Esophagus squamous epithelium (tissue), 5 donors: ENCODE results near the gene PAOX. TPM values are rescaled to one million over a fixed set of nuclear protein-coding genes. Genes with fewer than 3 reads are reported as not detected.

ENCODE experiments used
- DNase-seq: peaks from one replicate; lab custom pipeline; 2025; lab: John Stamatoyannopoulos, UW
- H3K27ac ChIP-seq, 4 donors: fragments of 200-600 bp; sonication (generic); one replicate each; pipeline ENCODE4 v1.5.1; 2016 to 2019; ENCODE audit warnings: mild to moderate bottlenecking in 1 of 4
- H3K27me3 ChIP-seq, 4 donors: fragments of 200-600 bp; sonication (generic); 1 replicate in 3 of 4; 2 replicates in 1 of 4; pipeline versions ENCODE4 v1.5.1 to v1.6.0; 2017 to 2021; ENCODE audit warnings: antibody characterized with exemption in 1 of 4
- H3K36me3 ChIP-seq, 3 donors: fragments of 200-600 bp; sonication (generic); one replicate each; pipeline ENCODE4 v1.5.1; 2016 to 2019
- H3K4me1 ChIP-seq, 3 donors: fragments of 200-600 bp; sonication (generic); one replicate each; pipeline ENCODE4 v1.5.1; 2017 to 2019
- H3K4me3 ChIP-seq, 4 donors: fragments of 200-600 bp; sonication (generic); 1 replicate in 3 of 4; 2 replicates in 1 of 4; pipeline ENCODE4 v1.5.1; 2016 to 2019; ENCODE audit warnings: mild to moderate bottlenecking in 2 of 4, moderate library complexity in 1 of 4
- H3K9me3 ChIP-seq, 3 donors: fragments of 200-600 bp; sonication (generic); one replicate each; pipeline ENCODE4 v1.5.1; 2016 to 2019
- POLR2A ChIP-seq, 4 donors: fragments of 450-650 bp; IDR thresholded peaks; one replicate each; pipeline ENCODE4 v1.6.1; 2017; ENCODE audit warnings: antibody characterized with exemption in 4 of 4, mild to moderate bottlenecking in 4 of 4, moderate library complexity in 3 of 4
- WGBS, 2 donors: methylation state at CpG; one replicate each; pipeline ENCODE4 v1.1.5; 2018; 5-methylcytosine and 5-hydroxymethylcytosine counted together
- intact Hi-C: fragments of 100-400 bp; cut with DNase I; formaldehyde crosslinking; loops from one replicate; pipeline ENCODE4 v1.15.0; 2022
- total RNA-seq, 4 donors: library from RNA; depleted of rRNA; stranded (reverse); fragments of >200 nt; gene quantifications; one replicate each; pipeline ENCODE4 v1.1.0, GENCODE V29; 2016
- TF ChIP-seq, protein P1 (sequence below), 6 experiments: fragments of 450-650 bp in 4 of 6; fragments of 200-600 bp in 2 of 6; sonication (generic) in 2 of 6; IDR thresholded peaks; one replicate each; pipeline ENCODE4 v1.5.1; 2016 to 2019; ENCODE audit warnings: antibody characterized with exemption in 6 of 6, mild to moderate bottlenecking in 4 of 6, moderate library complexity in 4 of 6
- donor health status: DM: yes; HTN: yes; CAD: no.

PAOX gene
- total RNA-seq, 4 donors from 2014 or later, result 11.5 to 16.6 (median 15.9) TPM

DNA sequence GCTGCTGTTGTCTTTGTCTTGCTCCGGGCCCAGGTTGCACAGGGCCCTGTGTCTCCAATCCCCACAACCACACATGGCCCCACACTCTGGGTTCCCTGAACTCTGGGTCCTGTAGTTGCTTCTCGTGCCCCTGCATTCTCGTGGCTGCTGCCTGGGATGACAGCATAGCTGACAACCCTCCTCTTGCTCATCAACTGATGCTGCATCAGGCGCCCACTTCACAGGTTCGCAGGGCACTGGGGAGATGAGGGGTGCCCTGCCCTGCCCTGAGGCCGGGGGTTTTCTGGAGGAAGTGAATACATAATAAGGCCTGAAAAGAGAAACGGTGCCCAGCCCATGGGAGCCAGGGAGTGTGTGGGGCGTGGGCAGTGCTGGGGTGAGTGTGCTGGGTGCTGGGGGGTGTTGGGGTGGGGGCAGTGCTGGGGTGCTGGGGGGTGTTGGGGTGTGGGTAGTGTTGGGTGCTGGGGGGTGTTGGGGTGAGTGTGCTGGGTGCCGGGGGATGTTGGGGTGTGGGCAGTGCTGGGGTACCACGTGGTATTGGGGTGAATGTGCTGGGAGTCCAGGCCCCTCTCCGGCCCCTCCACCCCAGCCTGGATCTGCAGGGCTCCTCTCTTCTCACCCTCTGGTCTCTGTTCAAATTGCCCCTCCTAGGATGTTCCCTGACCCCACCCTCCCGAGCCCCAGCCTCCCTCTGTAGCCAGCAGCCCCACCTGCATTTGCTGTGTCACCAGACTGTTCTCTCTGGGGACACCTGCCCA lies 12.9 kb downstream of the PAOX start:
- DNase-seq, result no peak
- Histone ChIP-seq H3K4me1 (peaks cover 4 to 34% (median 12%) of the 10 kb centered on the region in 3 donors), H3K36me3 (peaks cover 0 to 47% (median 0%) of the 10 kb centered on the region in 3 donors), H3K4me3 (no peak overlapping the region), H3K9me3 (no peaks in the 10 kb centered on the region), H3K27me3 (no peaks in the 10 kb centered on the region), H3K27ac (no peak overlapping the region)
- TF ChIP-seq, protein P1, sequence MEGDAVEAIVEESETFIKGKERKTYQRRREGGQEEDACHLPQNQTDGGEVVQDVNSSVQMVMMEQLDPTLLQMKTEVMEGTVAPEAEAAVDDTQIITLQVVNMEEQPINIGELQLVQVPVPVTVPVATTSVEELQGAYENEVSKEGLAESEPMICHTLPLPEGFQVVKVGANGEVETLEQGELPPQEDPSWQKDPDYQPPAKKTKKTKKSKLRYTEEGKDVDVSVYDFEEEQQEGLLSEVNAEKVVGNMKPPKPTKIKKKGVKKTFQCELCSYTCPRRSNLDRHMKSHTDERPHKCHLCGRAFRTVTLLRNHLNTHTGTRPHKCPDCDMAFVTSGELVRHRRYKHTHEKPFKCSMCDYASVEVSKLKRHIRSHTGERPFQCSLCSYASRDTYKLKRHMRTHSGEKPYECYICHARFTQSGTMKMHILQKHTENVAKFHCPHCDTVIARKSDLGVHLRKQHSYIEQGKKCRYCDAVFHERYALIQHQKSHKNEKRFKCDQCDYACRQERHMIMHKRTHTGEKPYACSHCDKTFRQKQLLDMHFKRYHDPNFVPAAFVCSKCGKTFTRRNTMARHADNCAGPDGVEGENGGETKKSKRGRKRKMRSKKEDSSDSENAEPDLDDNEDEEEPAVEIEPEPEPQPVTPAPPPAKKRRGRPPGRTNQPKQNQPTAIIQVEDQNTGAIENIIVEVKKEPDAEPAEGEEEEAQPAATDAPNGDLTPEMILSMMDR (IDR thresholded peaks at IDR 0.05), result no peak
- TF ChIP-seq POLR2A (IDR thresholded peaks at IDR 0.05), result no peak
- intact Hi-C loops, result no loop called here
- WGBS, 2 donors, result 63 to 73% methylated on average over 2 to 8 of the region's 12 CpGs

DNA sequence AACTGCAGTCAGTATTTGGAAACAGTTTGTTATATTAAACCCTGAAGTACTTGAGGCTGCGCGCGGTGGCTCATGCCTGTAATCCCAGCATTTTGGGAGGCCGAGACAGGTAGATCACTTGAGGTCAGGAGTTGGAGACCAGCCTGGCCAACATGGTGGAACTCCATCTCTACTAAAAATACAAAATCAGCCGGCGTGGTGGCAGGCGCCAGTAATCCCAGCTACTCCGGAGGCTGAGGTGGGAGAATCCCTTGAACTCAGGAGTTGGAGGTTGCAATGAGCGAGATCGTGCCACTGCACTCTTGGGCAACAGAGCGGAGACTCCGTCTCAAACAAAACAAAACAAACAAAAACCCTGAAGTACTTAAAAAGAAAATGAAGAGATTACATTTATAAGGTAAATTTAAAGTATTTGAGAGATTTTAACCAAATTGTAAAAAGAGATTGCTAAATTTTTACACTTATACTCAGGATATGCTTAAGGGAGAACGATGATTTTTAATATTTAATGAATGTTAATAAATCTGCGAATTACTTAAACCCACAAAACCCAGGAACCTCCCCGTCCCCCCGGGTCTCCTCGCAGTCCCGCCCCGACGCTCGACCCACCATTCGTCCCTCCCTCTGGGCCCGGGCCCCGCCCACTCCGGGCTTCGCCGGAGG lies 14.5 kb downstream of the PAOX start:
- H3K27me3 ChIP-seq, result no peaks in the 10 kb centered on the region
- DNase-seq, result no peak
- H3K4me3 ChIP-seq, result peak overlapping the region; percentile 62 to 84 (median 82)
- peaks cover 0 to 58% (median 6%) of the 10 kb centered on the region in 3 donors for H3K36me3 ChIP-seq
- 40 to 41% methylated on average over 22 of the region's 27 CpGs for WGBS, 2 donors
- intact Hi-C loops, result no loop called here
- H3K27ac ChIP-seq, result peak overlapping the region; percentile 88 to 92 (median 89)
- no peaks in the 10 kb centered on the region for H3K9me3 ChIP-seq
- H3K4me1 ChIP-seq, result peaks cover 4 to 34% (median 12%) of the 10 kb centered on the region in 3 donors
- no peak for TF ChIP-seq POLR2A (IDR thresholded peaks at IDR 0.05)
- TF ChIP-seq, protein P1 (IDR thresholded peaks at IDR 0.05), result no peak

DNA sequence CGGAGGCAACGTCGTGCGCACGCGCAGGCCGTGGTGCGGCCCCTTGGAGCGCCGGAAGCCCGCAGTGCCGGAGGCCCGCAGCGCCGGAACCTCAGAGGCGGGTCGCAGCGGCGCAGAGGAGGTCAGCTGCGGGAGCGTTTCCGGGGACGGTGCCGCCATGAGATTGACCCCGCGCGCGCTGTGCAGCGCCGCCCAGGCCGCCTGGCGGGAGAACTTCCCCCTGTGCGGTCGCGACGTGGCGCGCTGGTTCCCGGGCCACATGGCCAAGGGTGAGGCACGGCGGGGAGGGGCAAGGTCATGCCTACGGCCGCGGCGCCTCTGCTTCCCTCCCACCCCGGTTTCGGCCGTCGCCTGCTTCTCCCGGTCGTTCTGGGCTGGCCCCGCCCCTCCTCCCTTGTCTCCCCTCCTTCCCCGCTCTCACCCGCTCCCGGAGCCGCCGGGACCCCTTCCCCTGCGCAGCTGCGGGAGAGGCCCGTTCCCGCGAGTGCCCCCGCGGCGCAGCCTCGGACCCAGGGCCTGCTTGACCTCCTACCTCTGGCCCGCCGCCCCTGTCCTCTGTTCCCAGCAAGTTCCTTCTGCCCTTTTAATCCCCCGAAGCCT lies 15.1 kb downstream of the PAOX start, which contains the start of gene MTG1:
MTG1 (plus strand) TSS at position 94 of the 600 bp plus-strand sequence; CDS start at position 158, 64 bp downstream.
- intact Hi-C loops, result no loop called here
- WGBS, 2 donors, result 0 to 2% methylated on average over 3 to 12 of the region's 69 CpGs
- peaks cover 4 to 34% (median 12%) of the 10 kb centered on the region in 3 donors for H3K4me1 ChIP-seq

DNA sequence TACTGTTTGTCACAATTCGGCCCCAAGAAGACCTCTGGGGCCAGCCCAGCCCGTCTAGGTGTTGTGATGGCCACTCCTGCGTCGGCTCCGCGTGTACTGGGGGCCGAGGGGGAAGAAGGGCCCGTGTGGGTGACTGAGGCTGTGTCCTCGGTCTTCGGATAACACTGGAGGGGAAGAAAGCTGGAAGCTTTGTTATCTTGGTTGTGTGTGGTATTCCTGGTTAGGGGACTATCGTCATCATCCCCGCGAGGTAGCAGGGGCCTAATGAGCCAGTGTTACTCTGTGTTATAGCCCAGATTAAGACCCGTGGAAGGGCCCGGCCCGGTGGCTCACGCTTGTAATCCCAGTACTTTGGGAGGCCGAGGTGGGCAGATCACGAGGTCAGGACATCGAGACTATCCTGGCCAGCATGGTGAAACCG lies 15.7 kb downstream of the PAOX start:
- DNase-seq, result no peak
- peaks cover 4 to 34% (median 12%) of the 10 kb centered on the region in 3 donors for H3K4me1 ChIP-seq
- H3K9me3 ChIP-seq, result no peaks in the 10 kb centered on the region
- peaks cover 0 to 60% (median 15%) of the 10 kb centered on the region in 3 donors for H3K36me3 ChIP-seq
- WGBS, 2 donors, result 37 to 53% methylated on average over 7 to 20 of the region's 21 CpGs
- TF ChIP-seq, protein P1 (IDR thresholded peaks at IDR 0.05), result no peak
- no peak for TF ChIP-seq POLR2A (IDR thresholded peaks at IDR 0.05)
- H3K27me3 ChIP-seq, result no peaks in the 10 kb centered on the region
- intact Hi-C loops, result no loop called here
- H3K4me3 ChIP-seq, result peak overlapping the region; percentile 62 to 84 (median 82)
- peak overlapping the region; percentile 88 to 92 (median 89) for H3K27ac ChIP-seq

More for the DNA sequence above, 15.1 kb downstream of the PAOX start, which contains the start of gene MTG1:
- no peaks in the 10 kb centered on the region for H3K27me3 ChIP-seq
- peak within 1 kb of the TSS; percentile 62 to 84 (median 82) for H3K4me3 ChIP-seq
- peaks cover 0 to 59% (median 10%) of the 10 kb centered on the region in 3 donors for H3K36me3 ChIP-seq
- TF ChIP-seq, protein P1 (IDR thresholded peaks at IDR 0.05), result peak in 4 of 6 experiments; percentile 20 to 59 (median 36)
- TF ChIP-seq POLR2A (IDR thresholded peaks at IDR 0.05), result peak in 3 of 4 donors; percentile 44 to 76 (median 67)
- no peaks in the 10 kb centered on the region for H3K9me3 ChIP-seq
- peak within 1 kb of the TSS; percentile 88 to 92 (median 89) for H3K27ac ChIP-seq
- DNase-seq, result no peak
